DOHH2 (cell line): ENCODE data around the gene ZNF32.

Source experiments
- CTCF ChIP-seq: fragments of 200-600 bp; sonication (generic); IDR thresholded peaks from one replicate; pipeline ENCODE4 v1.5.1; 2014; ENCODE audit warnings: antibody characterized with exemption, mild to moderate bottlenecking, low read depth, low read length; ENCODE audit not compliant: poor library complexity, severe bottlenecking
- EZH2phosphoT487 ChIP-seq: fragments of 200-600 bp; sonication (generic); IDR thresholded peaks from 2 replicates; pipeline ENCODE4 v1.6.1; 2017; ENCODE audit warnings: borderline replicate concordance, mild to moderate bottlenecking, antibody characterized with exemption, low read length, moderate library complexity, mixed read lengths

DNA sequence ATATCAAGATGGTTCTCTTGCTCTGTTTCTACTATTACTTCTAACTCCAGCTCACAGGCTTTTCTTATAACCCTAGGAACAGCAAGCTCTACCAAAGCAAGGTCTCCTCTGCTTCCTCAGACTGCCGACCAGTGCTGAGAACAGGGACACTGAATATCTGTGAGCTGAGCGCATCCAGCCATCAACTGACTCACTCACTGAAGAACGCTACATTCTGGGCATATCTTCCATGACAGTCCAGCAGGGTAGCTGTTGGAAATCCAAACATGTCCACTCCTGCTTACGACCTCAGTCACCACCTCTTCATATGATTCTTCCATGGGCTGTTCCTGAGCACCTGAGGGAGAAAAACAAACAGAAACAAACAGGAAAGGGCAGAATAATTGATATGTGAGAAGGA lies 2.8 kb downstream of the ZNF32 start:
- TF ChIP-seq CTCF (no peak), EZH2phosphoT487 (no peak)
